Prostate gland (tissue), 2 donors: ENCODE measurements around the gene C3. TPM values are rescaled to one million over a fixed set of nuclear protein-coding genes. Genes with fewer than 3 reads are reported as not detected.
"Not testable (repeated sequence)": the region's sequence is repeated elsewhere in the genome, so short reads cannot be mapped to it uniquely, and the experiment has no call there.

ENCODE experiments used
- DNase-seq: peaks from one replicate; pipeline ENCODE4 v3.0.0-alpha.2; 2019; ENCODE audit warnings: low spot score
- H3K27ac ChIP-seq, 2 donors: fragments of 200-600 bp; sonication (generic); 2 replicates each; pipeline ENCODE4 v1.5.1; 2017 to 2019
- H3K27me3 ChIP-seq: fragments of 200-600 bp; sonication (generic); replicated peaks from 2 replicates; pipeline ENCODE4 v1.5.1; 2019; ENCODE audit not compliant: insufficient read depth
- H3K36me3 ChIP-seq, 2 donors: fragments of 200-600 bp; sonication (generic); 1 replicate in 1 of 2; 2 replicates in 1 of 2; pipeline versions ENCODE4 v1.5.1 to v1.8.1; 2017 to 2019
- H3K4me1 ChIP-seq: fragments of 200-600 bp; sonication (generic); replicated peaks from 2 replicates; pipeline ENCODE4 v1.5.1; 2019
- H3K4me3 ChIP-seq, 2 donors: fragments of 200-600 bp; sonication (generic); 2 replicates each; pipeline ENCODE4 v1.5.1; 2017 to 2019
- H3K9me3 ChIP-seq: fragments of 200-600 bp; sonication (generic); 2 replicates; pipeline ENCODE4 v1.5.1; 2017
- CTCF ChIP-seq, 4 experiments: fragments of 200-600 bp in 2 of 4; fragments of 450-650 bp in 2 of 4; sonication (generic) in 2 of 4; IDR thresholded peaks; 1 replicate in 3 of 4; 2 replicates in 1 of 4; pipeline ENCODE4 v1.5.1; 2016 to 2019; ENCODE audit warnings: antibody characterized with exemption in 4 of 4, mild to moderate bottlenecking in 2 of 4, moderate library complexity in 2 of 4
- POLR2A ChIP-seq: fragments of 450-650 bp; IDR thresholded peaks from one replicate; pipeline ENCODE4 v1.6.1; 2016; ENCODE audit warnings: antibody characterized with exemption, mild to moderate bottlenecking
- POLR2AphosphoS5 ChIP-seq: sonication (generic); formaldehyde crosslinking; IDR thresholded peaks from one replicate; pipeline ENCODE4 v1.6.1; 2017; ENCODE audit warnings: antibody characterized with exemption
- WGBS: methylation state at CpG from one replicate; pipeline ENCODE4 v1.1.5; 2018; 5-methylcytosine and 5-hydroxymethylcytosine counted together
- intact Hi-C: fragments of 100-400 bp; cut with DNase I; formaldehyde crosslinking; loops from one replicate; pipeline ENCODE4 v1.14.2; 2022
- total RNA-seq, 2 donors: library from RNA; depleted of rRNA; stranded (reverse); fragments of >200 nt; gene quantifications; one replicate each; pipeline ENCODE4 v1.1.0, GENCODE V29; 2016

Gene C3
- total RNA-seq, 2 donors from 2014 or later, result 95.1 to 165 TPM

GRCh38 chr19:6663236-6664201, 56.9 kb downstream of the C3 start:
- Histone ChIP-seq H3K27ac (no peak overlapping the region), H3K9me3 (no peaks in the 10 kb centered on the region), H3K4me3 (no peak overlapping the region), H3K36me3 (no peaks in the 10 kb centered on the region), H3K27me3 (peaks cover 8% of the 10 kb centered on the region), H3K4me1 (no peaks in the 10 kb centered on the region)
- no peak for DNase-seq
- intact Hi-C loops, result no loop called here
- TF ChIP-seq CTCF (IDR thresholded peaks at IDR 0.05) (no peak), POLR2AphosphoS5 (no peak), POLR2A (no peak)
- WGBS, result 76% methylated on average over 14 of the region's 14 CpGs

GRCh38 chr19:6662702-6663101, 57.7 kb downstream of the C3 start:
- H3K36me3 ChIP-seq, result no peaks in the 10 kb centered on the region
- no peaks in the 10 kb centered on the region for H3K9me3 ChIP-seq
- WGBS, result 80% methylated on average over 5 of the region's 5 CpGs
- no peak overlapping the region for H3K27ac ChIP-seq
- no peak overlapping the region for H3K4me3 ChIP-seq
- TF ChIP-seq CTCF (IDR thresholded peaks at IDR 0.05) (no peak), POLR2A (no peak), POLR2AphosphoS5 (no peak)
- no peaks in the 10 kb centered on the region for H3K4me1 ChIP-seq
- peaks cover 8% of the 10 kb centered on the region for H3K27me3 ChIP-seq
- intact Hi-C loops, result no loop called here
- no peak for DNase-seq

- DNase-seq, intact Hi-C loops: not testable (repeated sequence)
- WGBS, result 29% methylated on average over 10 of the region's 10 CpGs
These were observed 58.8 kb downstream of the C3 start for GRCh38 chr19:6661509-6662244.

GRCh38 chr19:6660930-6661329, 59.5 kb downstream of the C3 start:
- no peak overlapping the region for H3K27ac ChIP-seq
- peaks cover 8% of the 10 kb centered on the region for H3K27me3 ChIP-seq
- H3K9me3 ChIP-seq, result no peaks in the 10 kb centered on the region
- no peaks in the 10 kb centered on the region for H3K36me3 ChIP-seq
- DNase-seq, result no peak
- no peak for TF ChIP-seq POLR2A
- TF ChIP-seq POLR2AphosphoS5, result no peak
- no peak for TF ChIP-seq CTCF (IDR thresholded peaks at IDR 0.05)
- no peaks in the 10 kb centered on the region for H3K4me1 ChIP-seq
- no peak overlapping the region for H3K4me3 ChIP-seq
- intact Hi-C loops, result no loop called here
- WGBS, result 24% methylated on average over 18 of the region's 20 CpGs

More at GRCh38 chr19:6661509-6662244, 58.8 kb downstream of the C3 start:
- not testable (repeated sequence) for H3K27ac ChIP-seq, H3K9me3 ChIP-seq, H3K4me3 ChIP-seq, H3K4me1 ChIP-seq, H3K27me3 ChIP-seq, H3K36me3 ChIP-seq

- H3K4me3 ChIP-seq, H3K27ac ChIP-seq, DNase-seq, H3K4me1 ChIP-seq, H3K27me3 ChIP-seq, H3K36me3 ChIP-seq, H3K9me3 ChIP-seq, intact Hi-C loops: not testable (repeated sequence)
- WGBS, result 69% methylated on average over 9 of the region's 9 CpGs
These were observed 64.1 kb downstream of the C3 start for GRCh38 chr19:6656390-6656789.
